PC-9 (cell line): Measurements from ENCODE around the gene CFAP210. TPM values are rescaled to one million over a fixed set of nuclear protein-coding genes. Genes with fewer than 3 reads are reported as not detected.
"Not testable (repeated sequence)": the region's sequence is repeated elsewhere in the genome, so short reads cannot be mapped to it uniquely, and the experiment has no call there.

Source experiments
- BruUV-seq: library from RNA; stranded (reverse); fragments of 400-500 nt; replicated peaks from 2 replicates; lab custom pipeline; 2021; lab: Mats Ljungman, UMichigan
- CTCF ChIA-PET: fragments of 300-600 bp; sonication (Branson Sonifier 250); formaldehyde crosslinking; loops from one replicate; lab custom pipeline; 2022; ENCODE audit warnings: antibody characterized with exemption; lab: Charles Lee
- POLR2A ChIA-PET: fragments of 300-600 bp; sonication (Branson Sonifier 250); formaldehyde crosslinking; loops from one replicate; lab custom pipeline; 2022; ENCODE audit warnings: antibody characterized with exemption; ENCODE audit not compliant: unreplicated experiment; lab: Charles Lee
- DNase-seq, 2 experiments: peaks; one replicate each; pipeline versions ENCODE4 v3.0.0 to v3.0.0-alpha.2; 2015 to 2022; ENCODE audit warnings: mixed read lengths in 1 of 2
- H2AFZ ChIP-seq: fragments of 200-600 bp; sonication (generic); 2 replicates; pipeline ENCODE4 v1.8.1; 2017; ENCODE audit warnings: antibody characterized with exemption
- H3F3A ChIP-seq: fragments of 200-600 bp; sonication (generic); 2 replicates; pipeline ENCODE4 v1.8.1; 2017; ENCODE audit warnings: antibody characterized with exemption, mild to moderate bottlenecking, low read depth; ENCODE audit not compliant: insufficient read depth
- H3K27ac ChIP-seq: fragments of 200-600 bp; sonication (generic); 2 replicates; pipeline ENCODE4 v1.6.1; 2016; ENCODE audit warnings: mixed run types
- H3K27me3 ChIP-seq: fragments of 200-600 bp; sonication (generic); 2 replicates; pipeline ENCODE4 v1.6.1; 2016; ENCODE audit warnings: low read depth, mixed run types; ENCODE audit not compliant: insufficient read depth
- H3K36me3 ChIP-seq: fragments of 200-600 bp; sonication (generic); 2 replicates; pipeline ENCODE4 v1.6.1; 2016; ENCODE audit warnings: low read depth, mixed run types
- H3K4me1 ChIP-seq: fragments of 200-600 bp; sonication (generic); replicated peaks from 2 replicates; pipeline ENCODE4 v1.6.1; 2016; ENCODE audit warnings: mixed run types; ENCODE audit not compliant: insufficient read depth
- H3K4me2 ChIP-seq: fragments of 200-600 bp; sonication (generic); 2 replicates; pipeline ENCODE4 v1.6.1; 2017; ENCODE audit warnings: mixed run types
- H3K4me3 ChIP-seq: fragments of 200-600 bp; sonication (generic); 2 replicates; pipeline ENCODE4 v1.6.1; 2016; ENCODE audit warnings: mixed run types
- H3K79me2 ChIP-seq: fragments of 200-600 bp; sonication (generic); 2 replicates; pipeline ENCODE4 v1.6.1; 2017; ENCODE audit warnings: low read depth, mixed run types
- H3K9me2 ChIP-seq: fragments of 200-600 bp; sonication (generic); 2 replicates; pipeline ENCODE4 v1.8.1; 2017; ENCODE audit warnings: mild to moderate bottlenecking; ENCODE audit not compliant: insufficient read depth
- H3K9me3 ChIP-seq: fragments of 200-600 bp; sonication (generic); 2 replicates; pipeline ENCODE4 v1.8.1; 2016; ENCODE audit warnings: low read depth; ENCODE audit not compliant: insufficient read depth
- H4K20me1 ChIP-seq: fragments of 200-600 bp; sonication (generic); 2 replicates; pipeline ENCODE4 v1.8.1; 2017; ENCODE audit not compliant: insufficient read depth
- EZH2 ChIP-seq: fragments of 200-600 bp; sonication (generic); IDR thresholded peaks from 2 replicates; pipeline ENCODE4 v1.8.0; 2017; ENCODE audit warnings: antibody characterized with exemption, low read depth
- intact Hi-C: fragments of 100-400 bp; cut with micrococcal nuclease; formaldehyde crosslinking; loops from one replicate; pipeline ENCODE4 v1.10.0; 2022; ENCODE audit not compliant: unreplicated experiment
- total RNA-seq: library from RNA; stranded (reverse); gene quantifications from 2 replicates; pipeline ENCODE4 v1.2.3, GENCODE V29; 2021
- TF ChIP-seq, protein P1 (sequence below): fragments of 200-600 bp; sonication (generic); conservative IDR thresholded peaks from 2 replicates; pipeline ENCODE4 v1.6.1; 2017; ENCODE audit warnings: mixed run types, antibody characterized with exemption, mild to moderate bottlenecking, moderate library complexity

Gene CFAP210
- total RNA-seq, 1 experiment from 2014 or later, result 0.96 TPM

DNA sequence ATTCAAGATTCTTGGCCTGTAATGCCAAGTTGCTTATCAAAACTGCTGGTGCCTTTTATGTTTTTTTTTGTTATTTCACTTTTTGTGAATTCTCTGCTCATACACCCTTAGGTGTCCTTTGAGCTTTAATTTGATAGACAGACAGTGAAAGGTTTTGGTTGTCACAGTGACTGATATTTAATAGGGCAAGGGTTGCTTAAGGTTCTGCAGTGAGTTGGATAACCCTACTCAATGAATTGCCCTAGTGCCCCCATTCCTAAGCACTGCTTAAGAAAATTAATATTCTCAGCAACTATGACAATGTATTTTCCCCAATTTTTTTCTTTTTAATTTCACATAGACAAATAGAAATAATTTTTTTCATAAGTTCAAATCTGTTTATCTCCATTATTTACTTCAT is 94.6 kb downstream of the CFAP210 start:
- H3K27me3 ChIP-seq, result no peaks in the 10 kb centered on the region
- ChIA-PET POLR2A (no interaction called here), CTCF (no interaction called here)
- H3K9me3 ChIP-seq, result no peaks in the 10 kb centered on the region
- no peaks in the 10 kb centered on the region for H3F3A ChIP-seq
- H3K9me2 ChIP-seq, result no peaks in the 10 kb centered on the region
- intact Hi-C loops, result no loop called here
- no peak overlapping the region for H3K4me3 ChIP-seq
- no TSS peak for BruUV-seq
- no peak overlapping the region for H2AFZ ChIP-seq
- H3K4me1 ChIP-seq, result no peaks in the 10 kb centered on the region
- DNase-seq, result no peak
- peaks cover 55% of the 10 kb centered on the region for H3K79me2 ChIP-seq
- H3K27ac ChIP-seq, result no peak overlapping the region
- no peaks in the 10 kb centered on the region for H3K36me3 ChIP-seq
- H3K4me2 ChIP-seq, result no peak overlapping the region
- H4K20me1 ChIP-seq, result peaks cover 11% of the 10 kb centered on the region; the same call in 1 of the 2 replicates
- TF ChIP-seq EZH2, result no peak
- TF ChIP-seq, protein P1, sequence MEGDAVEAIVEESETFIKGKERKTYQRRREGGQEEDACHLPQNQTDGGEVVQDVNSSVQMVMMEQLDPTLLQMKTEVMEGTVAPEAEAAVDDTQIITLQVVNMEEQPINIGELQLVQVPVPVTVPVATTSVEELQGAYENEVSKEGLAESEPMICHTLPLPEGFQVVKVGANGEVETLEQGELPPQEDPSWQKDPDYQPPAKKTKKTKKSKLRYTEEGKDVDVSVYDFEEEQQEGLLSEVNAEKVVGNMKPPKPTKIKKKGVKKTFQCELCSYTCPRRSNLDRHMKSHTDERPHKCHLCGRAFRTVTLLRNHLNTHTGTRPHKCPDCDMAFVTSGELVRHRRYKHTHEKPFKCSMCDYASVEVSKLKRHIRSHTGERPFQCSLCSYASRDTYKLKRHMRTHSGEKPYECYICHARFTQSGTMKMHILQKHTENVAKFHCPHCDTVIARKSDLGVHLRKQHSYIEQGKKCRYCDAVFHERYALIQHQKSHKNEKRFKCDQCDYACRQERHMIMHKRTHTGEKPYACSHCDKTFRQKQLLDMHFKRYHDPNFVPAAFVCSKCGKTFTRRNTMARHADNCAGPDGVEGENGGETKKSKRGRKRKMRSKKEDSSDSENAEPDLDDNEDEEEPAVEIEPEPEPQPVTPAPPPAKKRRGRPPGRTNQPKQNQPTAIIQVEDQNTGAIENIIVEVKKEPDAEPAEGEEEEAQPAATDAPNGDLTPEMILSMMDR, result no peak

DNA sequence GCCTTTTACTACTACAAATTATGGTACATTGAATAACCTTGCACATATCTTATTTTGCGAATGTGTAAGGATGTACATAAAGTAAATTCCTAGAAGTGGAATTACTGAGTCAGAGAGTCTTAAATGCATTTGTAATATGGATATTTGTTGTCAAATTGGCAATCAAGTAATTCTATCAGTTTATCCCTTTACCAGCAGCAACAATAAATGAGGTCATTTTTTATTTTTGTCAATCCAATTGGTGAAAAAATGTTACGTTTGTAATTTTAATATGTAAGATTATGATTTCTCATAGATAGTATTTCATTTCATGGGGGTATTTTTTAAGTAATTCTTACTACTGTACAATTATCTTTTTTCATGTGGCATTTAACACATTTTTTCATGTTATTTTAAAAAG is 95.2 kb downstream of the CFAP210 start:
- TF ChIP-seq, protein P1, result no peak
- TF ChIP-seq EZH2, result no peak
- Histone ChIP-seq H3F3A (no peaks in the 10 kb centered on the region), H3K4me1 (no peaks in the 10 kb centered on the region), H3K4me2 (no peak overlapping the region), H4K20me1 (peaks cover 11% of the 10 kb centered on the region; the same call in 1 of the 2 replicates), H2AFZ (no peak overlapping the region), H3K36me3 (no peaks in the 10 kb centered on the region), H3K9me3 (no peaks in the 10 kb centered on the region), H3K4me3 (no peak overlapping the region), H3K9me2 (no peaks in the 10 kb centered on the region), H3K27me3 (no peaks in the 10 kb centered on the region), H3K27ac (no peak overlapping the region), H3K79me2 (peaks cover 61% of the 10 kb centered on the region)
- no TSS peak for BruUV-seq
- DNase-seq, result no peak
- ChIA-PET CTCF (no interaction called here), POLR2A (no interaction called here)
- intact Hi-C loops, result no loop called here

DNA sequence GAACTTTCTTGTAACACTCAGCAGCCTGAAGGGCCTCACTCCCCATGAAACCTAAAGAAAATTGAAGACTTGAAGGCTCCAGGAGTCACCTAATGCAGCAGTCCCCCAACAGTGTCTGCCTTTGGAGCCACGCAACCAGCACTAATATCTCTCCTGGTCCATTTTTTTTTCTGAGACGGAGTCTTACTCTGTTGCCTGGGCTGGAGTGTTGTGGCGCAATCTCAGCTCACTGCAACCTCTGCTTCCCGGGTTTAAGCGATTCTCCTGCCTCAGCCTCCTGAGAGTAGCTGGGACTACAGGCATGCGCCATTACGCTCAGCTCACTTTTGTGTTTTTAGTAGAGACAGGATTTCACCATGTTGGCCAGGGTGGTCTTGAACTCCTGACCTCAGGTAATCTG is 97.7 kb downstream of the CFAP210 start:
- H2AFZ ChIP-seq, CTCF ChIA-PET: not testable (repeated sequence)
- peaks cover 79% of the 10 kb centered on the region for H3K79me2 ChIP-seq

More for the DNA sequence above, 97.7 kb downstream of the CFAP210 start:
- H3F3A ChIP-seq, H3K9me2 ChIP-seq, DNase-seq, intact Hi-C loops, BruUV-seq, H3K9me3 ChIP-seq, H3K36me3 ChIP-seq, H3K4me1 ChIP-seq, H3K4me2 ChIP-seq, H3K27me3 ChIP-seq, H3K4me3 ChIP-seq, H3K27ac ChIP-seq: not testable (repeated sequence)
- POLR2A ChIA-PET, result interaction anchor here (0.7 kb wide), 1 partner anchor 237 kb away, joined by 3 read pairs; no protein-coding TSS in a partner anchor
- peaks cover 11% of the 10 kb centered on the region; the same call in 1 of the 2 replicates for H4K20me1 ChIP-seq

Other genes with a start within 250 kb of the CFAP210 start
- 0.31 and 0.38 TPM in 2 replicates for gene BBS5, start 214.9 kb downstream of the CFAP210 start, total RNA-seq
- not detected in 2 replicates for gene KLHL41, start 184.7 kb downstream of the CFAP210 start, total RNA-seq
- gene FASTKD1, start 120.5 kb downstream of the CFAP210 start, total RNA-seq, result 19.2 and 22.5 TPM in 2 replicates
- gene PPIG, start 110.1 kb downstream of the CFAP210 start, total RNA-seq, result 28.4 and 34.0 TPM in 2 replicates
- 5.3 and 5.9 TPM in 2 replicates for gene PHOSPHO2, start 64 bp upstream of the CFAP210 start, total RNA-seq
- gene KLHL23, start 39.4 kb upstream of the CFAP210 start, total RNA-seq, result 6.0 and 7.5 TPM in 2 replicates
- gene SSB, start 104.5 kb upstream of the CFAP210 start, total RNA-seq, result 53.8 and 71.3 TPM in 2 replicates
- gene METTL5, start 130.5 kb upstream of the CFAP210 start, total RNA-seq, result 51.1 and 61.4 TPM in 2 replicates
- 10.9 and 21.9 TPM in 2 replicates for gene UBR3, start 133.0 kb upstream of the CFAP210 start, total RNA-seq